ENCODE measurements around the gene CAVIN4. TPM values are rescaled to one million over a fixed set of nuclear protein-coding genes. Genes with fewer than 3 reads are reported as not detected.

The CAVIN4 gene
- polyA plus RNA-seq, 3 donors from 2014 or later: not detected

GRCh38 chr9:100580257-100580656 is 2.4 kb downstream of the CAVIN4 start:
- Mint-ChIP-seq H3K4me1 (no peaks in the 10 kb centered on the region), H3K27ac (no peak overlapping the region), H3K27me3 (ENCODE audit: low read depth in 3 of 3) (peaks cover 0 to 4% (median 0%) of the 10 kb centered on the region in 3 donors), H3K9me3 (no peaks in the 10 kb centered on the region), H3K36me3 (peaks cover 0 to 3% (median 0%) of the 10 kb centered on the region in 3 donors), H3K4me3 (no peak overlapping the region)
- no peak for DNase-seq

- Mint-ChIP-seq H3K36me3 (peaks cover 0 to 3% (median 0%) of the 10 kb centered on the region in 3 donors), H3K9me3 (no peaks in the 10 kb centered on the region), H3K4me1 (no peaks in the 10 kb centered on the region), H3K4me3 (no peak overlapping the region), H3K27ac (no peak overlapping the region), H3K27me3 (ENCODE audit: low read depth in 3 of 3) (peaks cover 0 to 4% (median 0%) of the 10 kb centered on the region in 3 donors)
- no peak for DNase-seq
These were observed 3.2 kb downstream of the CAVIN4 start for GRCh38 chr9:100581081-100581480.

- no peak overlapping the region for H3K4me3 Mint-ChIP-seq
- peaks cover 0 to 4% (median 0%) of the 10 kb centered on the region in 3 donors for H3K27me3 Mint-ChIP-seq (ENCODE audit: low read depth in 3 of 3)
- no peaks in the 10 kb centered on the region for H3K9me3 Mint-ChIP-seq
- H3K36me3 Mint-ChIP-seq: peaks cover 0 to 3% (median 0%) of the 10 kb centered on the region in 3 donors
- H3K27ac Mint-ChIP-seq: no peak overlapping the region
- DNase-seq: no peak
- no peaks in the 10 kb centered on the region for H3K4me1 Mint-ChIP-seq
These were observed 3.8 kb downstream of the CAVIN4 start for GRCh38 chr9:100581661-100582060.

GRCh38 chr9:100583014-100583802 is 5.3 kb downstream of the CAVIN4 start:
- Mint-ChIP-seq H3K27ac (no peak overlapping the region), H3K9me3 (no peaks in the 10 kb centered on the region), H3K4me1 (no peaks in the 10 kb centered on the region), H3K4me3 (no peak overlapping the region), H3K27me3 (ENCODE audit: low read depth in 3 of 3) (peaks cover 0 to 4% (median 0%) of the 10 kb centered on the region in 3 donors), H3K36me3 (peaks cover 0 to 3% (median 0%) of the 10 kb centered on the region in 3 donors)
- DNase-seq: no peak

- Mint-ChIP-seq H3K27me3 (ENCODE audit: low read depth in 3 of 3) (peaks cover 0 to 4% (median under 1%) of the 10 kb centered on the region in 3 donors), H3K4me3 (no peak overlapping the region), H3K9me3 (no peaks in the 10 kb centered on the region), H3K36me3 (peaks cover 0 to 3% (median 0%) of the 10 kb centered on the region in 3 donors), H3K4me1 (no peaks in the 10 kb centered on the region), H3K27ac (no peak overlapping the region)
- no peak for DNase-seq
These were observed 7.1 kb downstream of the CAVIN4 start for GRCh38 chr9:100584951-100585350.

- no peak for DNase-seq
- no peak overlapping the region for H3K4me3 Mint-ChIP-seq
- no peak overlapping the region for H3K27ac Mint-ChIP-seq
- no peaks in the 10 kb centered on the region for H3K9me3 Mint-ChIP-seq
- no peaks in the 10 kb centered on the region for H3K4me1 Mint-ChIP-seq
- peaks cover 0 to 3% (median 0%) of the 10 kb centered on the region in 3 donors for H3K36me3 Mint-ChIP-seq
- H3K27me3 Mint-ChIP-seq (ENCODE audit: low read depth in 3 of 3): peaks cover 0 to 4% (median 3%) of the 10 kb centered on the region in 3 donors
These were observed 8.2 kb downstream of the CAVIN4 start for GRCh38 chr9:100586093-100586492.

- no peaks in the 10 kb centered on the region for H3K4me1 Mint-ChIP-seq
- no peaks in the 10 kb centered on the region for H3K9me3 Mint-ChIP-seq
- peaks cover 0 to 3% (median under 1%) of the 10 kb centered on the region in 3 donors for H3K27me3 Mint-ChIP-seq (ENCODE audit: low read depth in 3 of 3)
- no peak for DNase-seq
- no peak overlapping the region for H3K4me3 Mint-ChIP-seq
- peaks cover 0 to 2% (median 0%) of the 10 kb centered on the region in 3 donors for H3K36me3 Mint-ChIP-seq
- H3K27ac Mint-ChIP-seq: no peak overlapping the region
These were observed 9.5 kb downstream of the CAVIN4 start for GRCh38 chr9:100587375-100587774.

GRCh38 chr9:100589582-100589981 is 11.7 kb downstream of the CAVIN4 start:
- H3K27me3 Mint-ChIP-seq (ENCODE audit: low read depth in 3 of 3): peaks cover 0 to 3% (median 0%) of the 10 kb centered on the region in 3 donors
- no peak for DNase-seq
- no peak overlapping the region for H3K27ac Mint-ChIP-seq
- no peaks in the 10 kb centered on the region for H3K4me1 Mint-ChIP-seq
- no peak overlapping the region for H3K4me3 Mint-ChIP-seq
- H3K36me3 Mint-ChIP-seq: no peaks in the 10 kb centered on the region
- H3K9me3 Mint-ChIP-seq: no peaks in the 10 kb centered on the region

GRCh38 chr9:100590481-100590880 is 12.6 kb downstream of the CAVIN4 start:
- no peak overlapping the region for H3K27ac Mint-ChIP-seq
- H3K4me3 Mint-ChIP-seq: no peak overlapping the region
- no peaks in the 10 kb centered on the region for H3K36me3 Mint-ChIP-seq
- H3K9me3 Mint-ChIP-seq: no peaks in the 10 kb centered on the region
- H3K4me1 Mint-ChIP-seq: no peaks in the 10 kb centered on the region
- H3K27me3 Mint-ChIP-seq (ENCODE audit: low read depth in 3 of 3): peaks cover 0 to 3% (median 0%) of the 10 kb centered on the region in 3 donors
- no peak for DNase-seq

GRCh38 chr9:100591139-100591538 is 13.3 kb downstream of the CAVIN4 start:
- no peaks in the 10 kb centered on the region for H3K4me1 Mint-ChIP-seq
- DNase-seq: no peak
- H3K36me3 Mint-ChIP-seq: no peaks in the 10 kb centered on the region
- peaks cover 0 to 3% (median 0%) of the 10 kb centered on the region in 3 donors for H3K27me3 Mint-ChIP-seq (ENCODE audit: low read depth in 3 of 3)
- no peak overlapping the region for H3K27ac Mint-ChIP-seq
- H3K9me3 Mint-ChIP-seq: no peaks in the 10 kb centered on the region
- no peak overlapping the region for H3K4me3 Mint-ChIP-seq

- Mint-ChIP-seq H3K27me3 (ENCODE audit: low read depth in 3 of 3) (peaks cover 0 to 3% (median 0%) of the 10 kb centered on the region in 3 donors), H3K4me1 (no peaks in the 10 kb centered on the region), H3K4me3 (no peak overlapping the region), H3K27ac (no peak overlapping the region), H3K36me3 (no peaks in the 10 kb centered on the region), H3K9me3 (no peaks in the 10 kb centered on the region)
- DNase-seq: no peak
These were observed 13.9 kb downstream of the CAVIN4 start for GRCh38 chr9:100591639-100592412.

GRCh38 chr9:100595391-100596199 is 17.7 kb downstream of the CAVIN4 start:
- H3K4me1 Mint-ChIP-seq: peaks cover 16 to 22% of the 10 kb centered on the region in 2 donors
- peak overlapping the region in 1 of 6 donors; percentile 73 for H3K27ac Mint-ChIP-seq
- H3K27me3 Mint-ChIP-seq (ENCODE audit: low read depth in 3 of 3): peaks cover 0 to 2% (median 0%) of the 10 kb centered on the region in 3 donors
- no peaks in the 10 kb centered on the region for H3K36me3 Mint-ChIP-seq
- no peak overlapping the region for H3K4me3 Mint-ChIP-seq
- DNase-seq: peak; percentile 19 to 29 (median 21)
- H3K9me3 Mint-ChIP-seq: no peaks in the 10 kb centered on the region

GRCh38 chr9:100597236-100597635 is 19.4 kb downstream of the CAVIN4 start:
- H3K27ac Mint-ChIP-seq: peak overlapping the region in 1 of 6 donors; percentile 21

More at GRCh38 chr9:100597236-100597635, 19.4 kb downstream of the CAVIN4 start:
- Mint-ChIP-seq H3K36me3 (no peaks in the 10 kb centered on the region), H3K4me1 (peaks cover 16 to 22% of the 10 kb centered on the region in 2 donors), H3K4me3 (peak overlapping the region in 2 of 5 donors; percentile 71 to 86), H3K9me3 (no peaks in the 10 kb centered on the region), H3K27me3 (ENCODE audit: low read depth in 3 of 3) (peaks cover 0 to 2% (median 1%) of the 10 kb centered on the region in 3 donors)
- DNase-seq: no peak
